SK-N-SH treated with all-trans-retinoic acid at 6 μM for 48 hours (cell line): Measurements from ENCODE around the gene SLC13A3.

Source experiments
- ATAC-seq: fragments of 200-7000 bp; cut with Tn5 transposase; 3 replicates; pipeline ENCODE4 v1.9.1; 2020; ENCODE audit warnings: mild to moderate bottlenecking, moderate library complexity
- ARNTL ChIP-seq: fragments of 450-650 bp; formaldehyde crosslinking; IDR thresholded peaks from 2 replicates; pipeline ENCODE4 v1.5.0; 2020; ENCODE audit warnings: low read depth, mild to moderate bottlenecking, moderate library complexity, borderline replicate concordance
- ISL1 ChIP-seq: fragments of 250-450 bp; sonication (Bioruptor Pico); IDR thresholded peaks from 2 replicates; pipeline ENCODE4 v2.1.2; 2022; ENCODE audit warnings: mild to moderate bottlenecking, moderate library complexity
- OSR1 ChIP-seq: fragments of 250-450 bp; sonication (Bioruptor Pico); IDR thresholded peaks from 2 replicates; pipeline ENCODE4 v1.8.0; 2022; ENCODE audit warnings: moderate library complexity, mild to moderate bottlenecking, inconsistent platforms
- PATZ1 ChIP-seq: fragments of 250-450 bp; sonication (Bioruptor Pico); IDR thresholded peaks from 2 replicates; pipeline ENCODE4 v1.8.0; 2020; ENCODE audit warnings: mild to moderate bottlenecking, moderate library complexity, borderline replicate concordance
- PPARA ChIP-seq: fragments of 250-450 bp; sonication (Bioruptor Pico); IDR thresholded peaks from 2 replicates; pipeline ENCODE4 v1.5.0; 2020; ENCODE audit warnings: mild to moderate bottlenecking, borderline replicate concordance
- RARB ChIP-seq: fragments of 250-450 bp; sonication (Bioruptor Pico); IDR thresholded peaks from 2 replicates; pipeline ENCODE4 v1.8.0; 2021; ENCODE audit warnings: mild to moderate bottlenecking, moderate library complexity
- SNAI2 ChIP-seq: fragments of 250-450 bp; sonication (Bioruptor Pico); IDR thresholded peaks from 2 replicates; pipeline ENCODE4 v1.5.0; 2020; ENCODE audit warnings: mild to moderate bottlenecking, moderate library complexity
- TCF4 ChIP-seq: fragments of 250-450 bp; sonication (Bioruptor Pico); IDR thresholded peaks from 2 replicates; pipeline ENCODE4 v1.8.0; 2021; ENCODE audit warnings: mild to moderate bottlenecking, moderate library complexity, borderline replicate concordance
- TOX ChIP-seq: fragments of 250-450 bp; sonication (Bioruptor Pico); IDR thresholded peaks from 2 replicates; pipeline ENCODE4 v1.8.0; 2021; ENCODE audit warnings: mild to moderate bottlenecking, moderate library complexity, borderline replicate concordance
- TSHZ2 ChIP-seq: fragments of 250-450 bp; sonication (Bioruptor Pico); IDR thresholded peaks from 2 replicates; pipeline ENCODE4 v1.5.0; 2020; ENCODE audit warnings: mild to moderate bottlenecking, moderate library complexity
- ZFP3 ChIP-seq: fragments of 250-450 bp; sonication (Bioruptor Pico); IDR thresholded peaks from 2 replicates; pipeline ENCODE4 v1.5.0; 2020; ENCODE audit warnings: mild to moderate bottlenecking, moderate library complexity
- ZFP30 ChIP-seq: fragments of 450-650 bp; formaldehyde crosslinking; IDR thresholded peaks from 2 replicates; pipeline ENCODE4 v1.5.0; 2022; ENCODE audit warnings: mild to moderate bottlenecking, moderate library complexity
- ZNF565 ChIP-seq: fragments of 450-650 bp; formaldehyde crosslinking; conservative IDR thresholded peaks from 2 replicates; pipeline ENCODE4 v1.5.0; 2020; ENCODE audit warnings: low read depth, mild to moderate bottlenecking, moderate library complexity
- ZNF70 ChIP-seq: fragments of 450-650 bp; formaldehyde crosslinking; IDR thresholded peaks from 2 replicates; pipeline ENCODE4 v1.5.0; 2020; ENCODE audit warnings: mild to moderate bottlenecking, moderate library complexity
- TF ChIP-seq, protein P1 (sequence below): fragments of 250-450 bp; sonication (Bioruptor Pico); IDR thresholded peaks from 2 replicates; pipeline ENCODE4 v1.8.0; 2021; ENCODE audit warnings: low read depth, mild to moderate bottlenecking, moderate library complexity, borderline replicate concordance
- TF ChIP-seq, protein P2 (sequence below): fragments of 250-450 bp; sonication (Bioruptor Pico); IDR thresholded peaks from 2 replicates; pipeline ENCODE4 v1.5.1; 2020; ENCODE audit warnings: low read depth, mild to moderate bottlenecking, moderate library complexity

The SLC13A3 gene

GRCh38 chr20:46619445-46619844 lies 31.8 kb downstream of the SLC13A3 start (continued):
- TF ChIP-seq, protein P1, sequence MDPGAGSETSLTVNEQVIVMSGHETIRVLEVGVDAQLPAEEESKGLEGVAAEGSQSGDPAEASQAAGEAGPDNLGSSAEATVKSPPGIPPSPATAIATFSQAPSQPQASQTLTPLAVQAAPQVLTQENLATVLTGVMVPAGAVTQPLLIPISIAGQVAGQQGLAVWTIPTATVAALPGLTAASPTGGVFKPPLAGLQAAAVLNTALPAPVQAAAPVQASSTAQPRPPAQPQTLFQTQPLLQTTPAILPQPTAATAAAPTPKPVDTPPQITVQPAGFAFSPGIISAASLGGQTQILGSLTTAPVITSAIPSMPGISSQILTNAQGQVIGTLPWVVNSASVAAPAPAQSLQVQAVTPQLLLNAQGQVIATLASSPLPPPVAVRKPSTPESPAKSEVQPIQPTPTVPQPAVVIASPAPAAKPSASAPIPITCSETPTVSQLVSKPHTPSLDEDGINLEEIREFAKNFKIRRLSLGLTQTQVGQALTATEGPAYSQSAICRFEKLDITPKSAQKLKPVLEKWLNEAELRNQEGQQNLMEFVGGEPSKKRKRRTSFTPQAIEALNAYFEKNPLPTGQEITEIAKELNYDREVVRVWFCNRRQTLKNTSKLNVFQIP: no peak
- TF ChIP-seq, all 23 proteins: peak for 0

GRCh38 chr20:46618316-46619100 lies 32.8 kb downstream of the SLC13A3 start:
- no peak for ATAC-seq

DNA sequence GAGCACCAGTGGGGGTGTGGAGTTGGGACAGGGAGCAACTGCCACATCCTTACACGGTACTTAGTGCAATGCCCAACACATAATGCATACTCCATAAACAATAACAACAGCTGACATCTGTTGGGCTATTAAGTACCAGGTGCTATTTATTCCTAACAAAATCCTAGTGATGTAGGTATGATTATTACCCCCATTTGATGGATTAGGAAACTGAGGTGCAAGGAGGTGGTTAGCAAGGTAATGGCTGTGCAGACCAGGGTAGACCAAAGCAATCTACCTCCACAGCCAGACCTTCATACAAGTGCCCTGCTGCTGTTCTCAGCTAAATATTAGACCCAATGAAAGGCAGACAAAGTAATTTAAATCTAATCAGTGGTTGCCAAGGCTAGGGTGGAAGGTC lies 36.8 kb downstream of the SLC13A3 start:
- no peak for ATAC-seq
- TF ChIP-seq TSHZ2 (no peak), ISL1 (no peak), OSR1 (no peak), ZNF565 (no peak), ZFP3 (CRISPR knock-in tag) (no peak), ZFP30 (CRISPR knock-in tag) (no peak), TCF4 (CRISPR knock-in tag) (no peak), PPARA (CRISPR knock-in tag) (no peak), PATZ1 (no peak)

More at GRCh38 chr20:46618316-46619100, 32.8 kb downstream of the SLC13A3 start:
- TF ChIP-seq ZFP30 (CRISPR knock-in tag): no peak
- TF ChIP-seq, protein P2, sequence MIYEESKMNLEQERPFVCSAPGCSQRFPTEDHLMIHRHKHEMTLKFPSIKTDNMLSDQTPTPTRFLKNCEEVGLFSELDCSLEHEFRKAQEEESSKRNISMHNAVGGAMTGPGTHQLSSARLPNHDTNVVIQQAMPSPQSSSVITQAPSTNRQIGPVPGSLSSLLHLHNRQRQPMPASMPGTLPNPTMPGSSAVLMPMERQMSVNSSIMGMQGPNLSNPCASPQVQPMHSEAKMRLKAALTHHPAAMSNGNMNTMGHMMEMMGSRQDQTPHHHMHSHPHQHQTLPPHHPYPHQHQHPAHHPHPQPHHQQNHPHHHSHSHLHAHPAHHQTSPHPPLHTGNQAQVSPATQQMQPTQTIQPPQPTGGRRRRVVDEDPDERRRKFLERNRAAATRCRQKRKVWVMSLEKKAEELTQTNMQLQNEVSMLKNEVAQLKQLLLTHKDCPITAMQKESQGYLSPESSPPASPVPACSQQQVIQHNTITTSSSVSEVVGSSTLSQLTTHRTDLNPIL (CRISPR knock-in tag): no peak
- TF ChIP-seq ARNTL (CRISPR knock-in tag): no peak
- TF ChIP-seq ZFP3 (CRISPR knock-in tag): no peak
- TF ChIP-seq, protein P1: no peak
- TF ChIP-seq ZNF70: no peak
- no peak for TF ChIP-seq RARB (CRISPR knock-in tag)
- no peak for TF ChIP-seq TSHZ2
- TF ChIP-seq TOX (CRISPR knock-in tag): no peak
- TF ChIP-seq PATZ1: no peak
- no peak for TF ChIP-seq SNAI2 (CRISPR knock-in tag)
- TF ChIP-seq, all 23 proteins: peak for 0
